HepG2 (cell line): Measurements from ENCODE around the gene CACNA2D1. TPM values are rescaled to one million over a fixed set of nuclear protein-coding genes. Genes with fewer than 3 reads are reported as not detected.

Source experiments
- ATAC-seq: fragments of 200-7000 bp; cut with Tn5 transposase; 3 replicates; pipeline ENCODE4 v1.9.1; 2020; ENCODE audit warnings: mild to moderate bottlenecking, moderate library complexity
- BruUV-seq: library from RNA; stranded (reverse); fragments of 400-500 nt; replicated peaks from 2 replicates; lab custom pipeline; 2021; lab: Mats Ljungman, UMichigan
- CTCF ChIA-PET: fragments of 300-600 bp; formaldehyde crosslinking; extraction: SDS; loops from one replicate; lab custom pipeline; 2021; ENCODE audit warnings: low total read pairs, inconsistent platforms, low intra/inter-chr PET ratio; lab: Yijun Ruan, JAX
- POLR2A ChIA-PET: fragments of 350-600 bp; sonication (Branson Sonifier 250); formaldehyde crosslinking; loops from one replicate; lab custom pipeline; 2020; ENCODE audit warnings: antibody characterized with exemption, inconsistent platforms; lab: Yijun Ruan, JAX
- DNase-seq: peaks from one replicate; pipeline ENCODE4 v3.0.0-alpha.2; 2015; ENCODE audit warnings: low spot score
- FAIRE-seq: peaks from 3 replicates; lab custom pipeline; 2011; peaks lifted over from hg19 to GRCh38; lab: Jason Lieb, UNC
- H2AFZ ChIP-seq: one replicate; pipeline ENCODE4 v1.6.1; 2011; ENCODE audit warnings: low read length, inconsistent platforms
- H3K27ac ChIP-seq: fragments of 300-600 bp; 3 replicates; pipeline ENCODE4 v1.8.0; 2011; ENCODE audit warnings: mixed run types, mild to moderate bottlenecking, mixed read lengths, low read length, inconsistent platforms; ENCODE audit not compliant: insufficient read depth; ENCODE audit errors: extremely low read length
- H3K27me3 ChIP-seq, 2 experiments: fragments of 200-600 bp in 1 of 2; 2 replicates in 1 of 2; 3 replicates in 1 of 2; pipeline versions ENCODE4 v1.6.0 to v1.8.0; 2011; ENCODE audit warnings: low read length in 2 of 2, mild to moderate bottlenecking in 2 of 2, moderate library complexity in 2 of 2, inconsistent platforms in 1 of 2; ENCODE audit not compliant: insufficient read depth in 2 of 2, control insufficient read depth in 1 of 2
- H3K36me3 ChIP-seq, 2 experiments: fragments of 200-600 bp in 1 of 2; replicated peaks in 1 of 2; 2 replicates in 1 of 2; 3 replicates in 1 of 2; pipeline versions ENCODE4 v1.5.1 to v1.8.0; 2011; ENCODE audit warnings: low read length in 2 of 2, inconsistent platforms in 1 of 2; ENCODE audit not compliant: insufficient read depth in 2 of 2, control insufficient read depth in 1 of 2
- H3K4me1 ChIP-seq: 2 replicates; pipeline ENCODE4 v1.5.1; 2012; ENCODE audit warnings: low read length, inconsistent platforms; ENCODE audit not compliant: insufficient read depth
- H3K4me2 ChIP-seq: 2 replicates; pipeline ENCODE4 v1.6.0; 2011; ENCODE audit warnings: low read depth, low read length, inconsistent platforms
- H3K4me3 ChIP-seq, 3 experiments: fragments of 200-600 bp in 1 of 3; sonication (generic), shearing (Covaris generic) in 1 of 3; replicated peaks in 1 of 3; 2 replicates each; pipeline ENCODE4 v1.5.1; 2011 to 2016; ENCODE audit warnings: low read length in 3 of 3, inconsistent platforms in 2 of 3, low read depth in 2 of 3, mild to moderate bottlenecking in 2 of 3, control low read depth in 1 of 3, mixed read lengths in 1 of 3; ENCODE audit not compliant: insufficient read depth in 1 of 3
- H3K79me2 ChIP-seq: one replicate; pipeline ENCODE4 v1.6.1; 2011; ENCODE audit warnings: low read length, inconsistent platforms; ENCODE audit not compliant: insufficient read depth
- H3K9ac ChIP-seq: 2 replicates; pipeline ENCODE4 v1.6.0; 2011; ENCODE audit warnings: mild to moderate bottlenecking, low read depth, low read length, inconsistent platforms; ENCODE audit not compliant: insufficient read depth
- H3K9me3 ChIP-seq: 2 replicates; pipeline ENCODE4 v1.5.1; 2012; ENCODE audit warnings: mild to moderate bottlenecking, low read length
- H4K20me1 ChIP-seq: 2 replicates; pipeline ENCODE4 v1.6.0; 2011; ENCODE audit warnings: inconsistent platforms, mild to moderate bottlenecking, low read length, moderate library complexity; ENCODE audit not compliant: insufficient read depth
- BCLAF1 ChIP-seq: fragments of 450-650 bp; IDR thresholded peaks from 2 replicates; pipeline ENCODE4 v1.6.1; 2017; ENCODE audit warnings: mild to moderate bottlenecking
- TSC22D2 ChIP-seq: sonication (generic); formaldehyde crosslinking; IDR thresholded peaks from 2 replicates; pipeline ENCODE4 v1.5.1; 2020; ENCODE audit warnings: missing genetic modification reagents, mild to moderate bottlenecking, borderline replicate concordance
- ZNF547 ChIP-seq: sonication (generic); formaldehyde crosslinking; IDR thresholded peaks from 2 replicates; pipeline ENCODE4 v1.5.1; 2020; ENCODE audit warnings: mild to moderate bottlenecking, missing genetic modification reagents
- WGBS: methylation state at CpG from one replicate; pipeline ENCODE4 v1.1.6; 2017; ENCODE audit warnings: low lambda C conversion rate; 5-methylcytosine and 5-hydroxymethylcytosine counted together
- in situ Hi-C: cut with HindIII; loops from 2 replicates; pipeline ENCODE4 v1.10.0; 2017; ENCODE audit warnings: low pct_unique_long_range_greater_than_20kb; ENCODE audit not compliant: extremely low pct_ligation_motif_present
- intact Hi-C: fragments of 100-400 bp; cut with micrococcal nuclease; formaldehyde crosslinking; loops from one replicate; pipeline ENCODE4 v1.10.0; 2022; ENCODE audit not compliant: unreplicated experiment
- polyA plus RNA-seq, 8 experiments: library from polyadenylated mRNA; depleted of rRNA in 3 of 8; stranded (reverse) in 7 of 8; unstranded in 1 of 8; fragments of >200 nt; fragmentation: Illumina TruSeq in 4 of 8; extraction: Trizol in 4 of 8; gene quantifications; 2 replicates each; pipeline versions ENCODE4 v1.2.1 to v1.2.3, GENCODE V29; 2011 to 2016; ENCODE audit warnings: low read depth in 4 of 8, missing spikeins in 1 of 8, mixed read lengths in 1 of 8; ENCODE audit not compliant: insufficient read depth in 1 of 8
- total RNA-seq, 5 experiments: library from RNA; depleted of rRNA; stranded (reverse); fragments of >200 nt; fragmentation: Illumina TruSeq; extraction: Trizol; gene quantifications; 2 replicates each; pipeline ENCODE4 v1.2.3, GENCODE V29; 2016; ENCODE audit warnings: low read depth in 1 of 5

Gene CACNA2D1
- total and polyA plus RNA-seq, 2 of the 13 experiments (the other 11 are each of a cell fraction or from before 2014, with no cell fraction given), result not detected

DNA sequence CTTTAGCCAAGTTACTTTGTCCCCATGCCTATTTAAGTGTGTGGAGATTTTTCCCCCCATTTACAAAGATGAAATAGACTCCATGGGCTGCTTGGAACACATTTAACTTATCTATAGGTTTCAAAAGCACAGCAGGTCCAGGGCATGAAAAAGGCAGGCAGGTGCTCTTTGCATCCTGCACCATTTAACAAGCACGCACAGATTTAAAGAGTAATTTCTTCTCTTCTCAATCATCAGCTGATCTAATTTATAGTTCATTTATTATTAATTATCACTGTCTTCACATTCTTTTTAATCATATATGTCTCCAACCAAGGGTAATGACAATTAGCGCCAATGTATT lies 156.8 kb downstream of the CACNA2D1 start (continued):
- TF ChIP-seq BCLAF1, result no peak

DNA sequence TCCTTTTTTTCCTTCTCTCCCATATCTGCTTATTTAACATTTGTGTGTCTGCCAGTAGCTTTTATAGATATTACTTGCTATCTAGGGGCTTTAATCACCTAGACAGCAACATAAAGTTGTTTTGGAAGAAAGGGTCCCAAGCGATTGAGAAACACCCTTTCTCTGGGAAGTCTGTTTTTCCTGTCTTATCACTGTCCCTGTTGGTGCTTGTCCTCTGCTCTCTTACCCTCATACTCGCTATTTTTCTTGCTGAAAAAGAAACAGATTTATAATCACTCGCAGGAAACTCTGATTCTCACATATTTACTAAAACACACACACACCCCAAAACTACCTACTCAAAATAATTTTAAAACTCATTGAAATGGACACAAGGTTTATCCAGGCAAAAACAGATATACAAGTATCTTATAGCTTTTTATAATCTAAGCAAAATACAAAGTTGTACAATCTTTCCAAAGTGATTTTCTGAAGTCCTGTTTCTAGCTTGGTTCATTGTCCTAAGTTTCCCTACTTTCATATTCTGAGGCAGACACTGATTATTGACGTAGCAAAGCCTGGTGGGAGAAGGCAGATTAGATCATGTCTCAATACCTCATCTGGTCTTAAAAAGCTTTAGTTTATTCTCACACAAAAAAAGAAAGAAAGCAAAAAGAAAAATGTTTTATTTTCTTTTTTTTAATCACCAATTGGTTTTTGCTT lies 157.3 kb downstream of the CACNA2D1 start:
- ATAC-seq (no peak), FAIRE-seq (no peak), DNase-seq (no peak)
- H3K9me3 ChIP-seq, result no peaks in the 10 kb centered on the region
- H3K4me2 ChIP-seq, result no peak overlapping the region
- intact Hi-C loops, result no loop called here
- TF ChIP-seq TSC22D2 (CRISPR knock-in tag) (no peak), ZNF547 (CRISPR knock-in tag) (no peak)
- H2AFZ ChIP-seq, result no peak overlapping the region
- no peak overlapping the region for H3K4me3 ChIP-seq
- H3K79me2 ChIP-seq, result no peaks in the 10 kb centered on the region
- in situ Hi-C loops, result no loop called here
- WGBS, result 12% methylated on average over 4 of the region's 4 CpGs
- H3K27me3 ChIP-seq, result no peaks in the 10 kb centered on the region
- ChIA-PET CTCF (no interaction called here), POLR2A (no interaction called here)
- no peak overlapping the region for H3K9ac ChIP-seq
- BruUV-seq, result no TSS peak
- H4K20me1 ChIP-seq, result no peaks in the 10 kb centered on the region
- no peaks in the 10 kb centered on the region for H3K4me1 ChIP-seq
- H3K27ac ChIP-seq, result no peak overlapping the region
- no peaks in the 10 kb centered on the region for H3K36me3 ChIP-seq
